Endothelial cell of umbilical vein (primary cell): ENCODE results near the gene DNAJC24. TPM values are rescaled to one million over a fixed set of nuclear protein-coding genes. Genes with fewer than 3 reads are reported as not detected.

Experiments used
- BruUV-seq: library from RNA; stranded (reverse); fragments of 400-500 nt; replicated peaks from 2 replicates; lab custom pipeline; 2021; lab: Mats Ljungman, UMichigan
- CTCF ChIA-PET: fragments of 300-600, 350-600 bp; sonication (Branson Sonifier 250); formaldehyde crosslinking; loops from one replicate; lab custom pipeline; 2021; ENCODE audit warnings: antibody characterized with exemption, inconsistent platforms; lab: Charles Lee
- POLR2A ChIA-PET: fragments of 300-600, 350-600 bp; sonication (Branson Sonifier 250); formaldehyde crosslinking; loops from one replicate; lab custom pipeline; 2021; ENCODE audit warnings: antibody characterized with exemption, inconsistent platforms; lab: Charles Lee
- DNase-seq: peaks from one replicate; pipeline ENCODE4 v3.0.0-alpha.2; 2011; ENCODE audit warnings: low read depth, low spot score
- FAIRE-seq: peaks from 2 replicates; lab custom pipeline; 2011; peaks lifted over from hg19 to GRCh38; lab: Jason Lieb, UNC
- H2AFZ ChIP-seq: 2 replicates; pipeline ENCODE4 v1.6.0; 2012; ENCODE audit warnings: low read depth, low read length, control low read depth, inconsistent platforms
- H3K27ac ChIP-seq: 2 replicates; pipeline ENCODE4 v1.5.1; 2011; ENCODE audit warnings: low read depth, mild to moderate bottlenecking, control low read depth, low read length, moderate library complexity; ENCODE audit not compliant: insufficient read depth
- H3K27me3 ChIP-seq, 2 experiments: 2 replicates each; pipeline versions ENCODE4 v1.6.0 to v1.6.1; 2011; ENCODE audit warnings: low read length in 2 of 2, mixed read lengths in 1 of 2; ENCODE audit not compliant: control insufficient read depth in 2 of 2, insufficient read depth in 2 of 2
- H3K36me3 ChIP-seq, 2 experiments: 2 replicates in 1 of 2; 3 replicates in 1 of 2; pipeline ENCODE4 v1.5.1; 2011; ENCODE audit warnings: low read length in 2 of 2, mild to moderate bottlenecking in 1 of 2, moderate library complexity in 1 of 2; ENCODE audit not compliant: control insufficient read depth in 2 of 2, insufficient read depth in 2 of 2; ENCODE audit errors: extremely low read depth in 1 of 2
- H3K4me1 ChIP-seq: 3 replicates; pipeline ENCODE4 v1.5.1; 2011; ENCODE audit warnings: mild to moderate bottlenecking, low read length; ENCODE audit not compliant: control insufficient read depth, insufficient read depth; ENCODE audit errors: extremely low read depth
- H3K4me2 ChIP-seq: 2 replicates; pipeline ENCODE4 v1.6.1; 2011; ENCODE audit warnings: low read length, control low read depth, mixed read lengths; ENCODE audit not compliant: insufficient read depth
- H3K4me3 ChIP-seq, 3 experiments: fragments of 200-600 bp in 1 of 3; sonication (generic), shearing (Covaris generic) in 1 of 3; replicated peaks in 1 of 3; 2 replicates each; pipeline ENCODE4 v1.5.1; 2011 to 2016; ENCODE audit warnings: control low read depth in 3 of 3, low read length in 3 of 3, mild to moderate bottlenecking in 2 of 3, inconsistent platforms in 1 of 3, low read depth in 1 of 3, moderate library complexity in 1 of 3; ENCODE audit not compliant: insufficient read depth in 1 of 3
- H3K79me2 ChIP-seq: 2 replicates; pipeline ENCODE4 v1.6.0; 2012; ENCODE audit warnings: low read length, inconsistent platforms; ENCODE audit not compliant: control insufficient read depth, insufficient read depth
- H3K9ac ChIP-seq: replicated peaks from 2 replicates; pipeline ENCODE3; 2011; ENCODE audit warnings: low read length, control low read depth; ENCODE audit not compliant: insufficient read depth; ENCODE audit errors: extremely low read depth
- H3K9me1 ChIP-seq: replicated peaks from 3 replicates; pipeline ENCODE4 v1.6.0; 2011; ENCODE audit warnings: mild to moderate bottlenecking, low read length; ENCODE audit not compliant: control insufficient read depth, insufficient read depth; ENCODE audit errors: extremely low read depth
- H3K9me3 ChIP-seq: replicated peaks from 2 replicates; pipeline ENCODE4 v1.5.1; 2012; ENCODE audit warnings: low read length, inconsistent platforms; ENCODE audit not compliant: control insufficient read depth, insufficient read depth
- H4K20me1 ChIP-seq: replicated peaks from 2 replicates; pipeline ENCODE3; 2011; ENCODE audit warnings: mild to moderate bottlenecking, low read length; ENCODE audit not compliant: control insufficient read depth, insufficient read depth; ENCODE audit errors: extremely low read depth
- CTCF ChIP-seq, 2 donors: IDR thresholded peaks; 1 replicate in 1 of 2; 2 replicates in 1 of 2; pipeline ENCODE4 v1.5.1; 2011; ENCODE audit warnings: low read length in 2 of 2, mild to moderate bottlenecking in 2 of 2, moderate library complexity in 2 of 2, control low read depth in 1 of 2, inconsistent platforms in 1 of 2, low read depth in 1 of 2; ENCODE audit not compliant: insufficient read depth in 1 of 2; ENCODE audit errors: extremely low read depth in 1 of 2
- EZH2 ChIP-seq: IDR thresholded peaks from 2 replicates; pipeline ENCODE4 v1.6.1; 2012; ENCODE audit warnings: borderline replicate concordance, low read depth, mild to moderate bottlenecking, moderate library complexity, low read length, inconsistent platforms; ENCODE audit not compliant: severe bottlenecking
- FOS ChIP-seq: IDR thresholded peaks from 2 replicates; pipeline ENCODE4 v1.6.1; 2011; ENCODE audit warnings: mild to moderate bottlenecking, low read length, moderate library complexity, borderline replicate concordance; ENCODE audit not compliant: insufficient read depth
- GATA2 ChIP-seq: IDR thresholded peaks from 2 replicates; pipeline ENCODE4 v1.7.0; 2011; ENCODE audit warnings: low read depth, mild to moderate bottlenecking, moderate library complexity, mixed read lengths, low read length; ENCODE audit not compliant: insufficient read length, insufficient read depth
- JUN ChIP-seq: IDR thresholded peaks from 2 replicates; pipeline ENCODE4 v1.6.1; 2011; ENCODE audit warnings: borderline replicate concordance, low read depth; ENCODE audit not compliant: insufficient read length, insufficient read depth
- MAX ChIP-seq: IDR thresholded peaks from 2 replicates; pipeline ENCODE4 v1.6.1; 2011; ENCODE audit not compliant: insufficient read depth, insufficient read length
- MYC ChIP-seq: IDR thresholded peaks from one replicate; pipeline ENCODE4 v1.6.1; 2011; ENCODE audit warnings: mild to moderate bottlenecking, low read depth, low read length
- POLR2A ChIP-seq: IDR thresholded peaks from 2 replicates; pipeline ENCODE4 v1.6.1; 2012; ENCODE audit warnings: low read depth, mild to moderate bottlenecking, control low read depth, low read length
- POLR2AphosphoS5 ChIP-seq: IDR thresholded peaks from 2 replicates; pipeline ENCODE4 v1.6.1; 2012; ENCODE audit warnings: low read depth, mild to moderate bottlenecking, control low read depth, low read length, moderate library complexity; ENCODE audit not compliant: insufficient read depth
- dilution Hi-C: fragments of 300-500 bp; cut with MboI; formaldehyde crosslinking; loops from one replicate; pipeline ENCODE4 v1.15.0; 2019; ENCODE audit warnings: low sequenced_read_pairs; ENCODE audit not compliant: extremely low pct_ligation_motif_present
- intact Hi-C: fragments of 100-400 bp; cut with micrococcal nuclease; formaldehyde crosslinking; loops from one replicate; pipeline ENCODE4 v1.10.0; 2022
- polyA plus RNA-seq, 4 experiments: library from polyadenylated mRNA; depleted of rRNA in 3 of 4; stranded (reverse) in 3 of 4; unstranded in 1 of 4; fragments of >200 nt; gene quantifications; 2 replicates each; pipeline versions ENCODE4 v1.2.1 to v1.2.3, GENCODE V29; 2011 to 2012; ENCODE audit warnings: missing spikeins in 1 of 4
- total RNA-seq: library from RNA; stranded (reverse); gene quantifications from 2 replicates; pipeline ENCODE4 v1.2.3, GENCODE V29; 2021

Gene DNAJC24
- total and polyA plus RNA-seq, 2 donors (not counting 3 experiments of a cell fraction or from before 2014, with no cell fraction given): 7.2 to 16.8 TPM

- Histone ChIP-seq H4K20me1 (no peaks in the 10 kb centered on the region), H3K36me3 (no peaks in the 10 kb centered on the region), H3K4me1 (no peaks in the 10 kb centered on the region), H3K9me1 (no peaks in the 10 kb centered on the region), H3K4me3 (no peak overlapping the region), H3K27ac (no peak overlapping the region), H3K27me3 (no peaks in the 10 kb centered on the region), H3K79me2 (peaks cover 2% of the 10 kb centered on the region), H3K9me3 (no peaks in the 10 kb centered on the region), H3K4me2 (no peak overlapping the region), H2AFZ (no peak overlapping the region), H3K9ac (no peak overlapping the region)
- CTCF ChIA-PET: interaction anchor here (2.2 kb wide), 1 partner anchor 389 kb away, joined by 4 read pairs; no protein-coding TSS in a partner anchor
- no peak for FAIRE-seq
- DNase-seq: no peak
- TF ChIP-seq POLR2AphosphoS5 (no peak), FOS (no peak), JUN (no peak), GATA2 (no peak), CTCF (IDR thresholded peaks at IDR 0.05; ENCODE audit: extremely low read depth in 1 of 2, insufficient read depth in 1 of 2, low read depth in 1 of 2, low read length in 2 of 2) (no peak), EZH2 (no peak), POLR2A (no peak), MAX (no peak), MYC (no peak)
- no TSS peak for BruUV-seq
- POLR2A ChIA-PET: no interaction called here
- dilution Hi-C loops (no loop called here), intact Hi-C loops (no loop called here)
These were observed 111.3 kb downstream of the DNAJC24 start for GRCh38 chr11:31480930-31481329.

Other genes with a start within 250 kb of the DNAJC24 start
- not detected in 2 replicates for gene DCDC1, start 121 bp upstream of the DNAJC24 start, total RNA-seq
- gene DCDC1, start 121 bp upstream of the DNAJC24 start, polyA plus RNA-seq: 0.04 TPM in 1 of 2 replicates, not detected in the other
- gene IMMP1L, start 139.8 kb downstream of the DNAJC24 start, total RNA-seq: 14.8 and 16.8 TPM in 2 replicates
- 21.6 and 41.8 TPM in 2 replicates for gene IMMP1L, start 139.8 kb downstream of the DNAJC24 start, polyA plus RNA-seq
- gene ELP4, start 139.9 kb downstream of the DNAJC24 start, total RNA-seq: 14.1 and 16.3 TPM in 2 replicates
- 8.1 and 11.6 TPM in 2 replicates for gene ELP4, start 139.9 kb downstream of the DNAJC24 start, polyA plus RNA-seq